Mesenteric fat pad (tissue), 1 donor: Measurements from ENCODE around the gene EGFR. TPM values are rescaled to one million over a fixed set of nuclear protein-coding genes. Genes with fewer than 3 reads are reported as not detected.

Source experiments
- DNase-seq: peaks from one replicate; pipeline ENCODE4 v3.0.0-alpha.2; 2020; ENCODE audit warnings: low spot score
- total RNA-seq: library from RNA; stranded (reverse); fragmentation: NEBNext Ultra II Directional; extraction: Animal tissue kit (Norgen Biotek cat#: 25700); gene quantifications from one replicate; pipeline ENCODE4 v1.2.1, GENCODE V29; 2021
- donor health status: DM: yes; HTN: yes; CAD: no.

EGFR gene
- total RNA-seq, 1 donor from 2014 or later: 80.9 TPM

DNA sequence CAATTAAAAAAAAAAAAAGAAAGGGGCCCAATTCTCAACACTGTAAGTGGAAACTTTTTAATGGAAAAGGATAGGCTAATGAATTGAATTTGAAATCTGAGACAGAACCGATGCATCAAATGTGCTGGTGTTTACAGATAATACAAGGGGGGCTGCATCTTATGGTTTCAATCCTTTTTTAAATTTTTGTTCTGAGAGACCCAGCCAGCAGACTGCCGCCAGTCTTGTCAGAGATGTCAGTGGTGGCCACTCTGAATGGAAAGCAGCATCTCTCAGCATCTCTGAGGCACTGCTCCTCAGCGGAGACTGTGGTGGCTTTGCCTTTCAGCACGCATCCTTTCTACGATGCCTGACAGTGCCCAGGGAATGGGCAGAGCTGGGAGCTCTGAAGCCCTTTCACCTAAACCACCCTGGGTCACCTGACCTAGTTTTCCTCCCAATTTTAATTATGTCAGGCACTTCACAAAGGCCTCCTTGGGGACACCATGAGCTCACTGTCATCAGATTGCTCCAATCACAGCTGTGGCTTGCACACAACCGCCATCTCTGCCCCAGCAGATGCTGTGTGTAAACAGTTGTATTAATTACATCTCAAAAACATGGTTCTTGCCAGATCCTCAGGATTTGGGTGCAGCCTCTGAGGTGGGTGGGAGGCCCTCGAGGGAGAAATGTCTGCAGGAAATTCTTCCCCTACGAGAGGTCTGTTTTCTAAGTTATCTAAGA is 81.2 kb downstream of the EGFR start:
- no peak for DNase-seq

- DNase-seq: no peak
These were observed 81.9 kb downstream of the EGFR start for GRCh38 chr7:55100544-55101327.

- no peak for DNase-seq
These were observed 82.5 kb downstream of the EGFR start for GRCh38 chr7:55101359-55101758.

DNA sequence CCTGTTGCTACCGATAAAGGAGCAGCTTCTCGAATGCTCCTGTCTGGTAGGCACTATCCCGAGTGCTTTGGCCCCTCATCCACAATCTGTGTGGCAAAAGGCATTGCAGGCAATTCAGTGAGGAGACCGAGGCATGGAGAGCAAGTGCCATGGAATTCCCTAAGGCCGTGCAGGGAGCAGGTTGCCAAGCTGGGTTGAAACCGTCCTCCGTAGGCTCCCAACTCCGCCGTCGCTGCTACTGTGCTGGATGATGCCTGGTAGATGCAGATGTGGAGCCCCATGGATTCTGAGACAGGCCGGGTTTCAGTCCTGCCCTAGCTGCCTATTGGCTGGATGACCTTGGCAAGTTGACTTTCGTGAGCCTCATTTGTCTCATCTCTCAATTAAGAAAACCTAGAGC is 85.3 kb downstream of the EGFR start:
- no peak for DNase-seq

GRCh38 chr7:55104712-55105433 is 86.1 kb downstream of the EGFR start:
- no peak for DNase-seq

GRCh38 chr7:55105952-55106351 is 87.1 kb downstream of the EGFR start:
- no peak for DNase-seq

DNA sequence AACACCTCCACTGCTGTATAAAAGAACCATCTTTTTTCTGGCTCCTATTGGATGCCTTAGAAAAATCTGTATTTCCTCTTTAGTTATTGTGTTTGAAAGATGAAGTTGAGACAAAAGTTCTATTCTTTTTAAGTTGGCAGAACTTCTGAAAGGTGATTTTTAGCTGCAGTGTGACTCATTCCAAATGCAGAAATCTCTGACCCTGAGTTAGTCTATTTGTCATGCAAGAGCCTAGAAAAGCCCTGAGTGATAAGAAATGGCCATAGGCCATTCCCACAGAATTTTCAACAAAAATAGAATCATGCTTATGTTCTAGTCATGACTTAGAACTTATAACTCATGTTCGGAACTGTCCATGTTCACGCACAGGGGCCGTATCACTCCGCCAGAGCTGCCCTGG is 89.1 kb downstream of the EGFR start:
- no peak for DNase-seq

DNA sequence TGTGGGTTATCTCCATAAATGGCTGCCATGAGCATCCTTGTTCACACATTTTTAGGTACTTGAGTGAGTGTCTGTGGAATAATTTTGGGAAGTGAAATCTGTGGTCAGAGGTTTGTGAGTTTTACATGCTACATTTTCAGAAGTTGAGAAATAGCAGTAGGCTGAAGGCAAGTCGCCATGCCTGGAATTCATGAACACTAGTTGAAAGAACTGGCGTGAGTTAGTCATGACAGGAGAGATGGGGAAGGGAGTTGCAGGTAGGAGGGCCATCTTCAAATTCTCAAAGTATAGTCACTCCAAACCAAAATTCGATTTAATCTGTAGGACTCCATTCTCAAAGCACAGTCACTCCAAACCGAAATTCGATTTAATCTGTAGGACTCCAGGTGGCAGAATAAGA is 89.6 kb downstream of the EGFR start:
- no peak for DNase-seq

GRCh38 chr7:55108818-55109217 is 90.0 kb downstream of the EGFR start:
- DNase-seq: no peak

GRCh38 chr7:55109404-55110167 is 90.8 kb downstream of the EGFR start:
- no peak for DNase-seq

DNA sequence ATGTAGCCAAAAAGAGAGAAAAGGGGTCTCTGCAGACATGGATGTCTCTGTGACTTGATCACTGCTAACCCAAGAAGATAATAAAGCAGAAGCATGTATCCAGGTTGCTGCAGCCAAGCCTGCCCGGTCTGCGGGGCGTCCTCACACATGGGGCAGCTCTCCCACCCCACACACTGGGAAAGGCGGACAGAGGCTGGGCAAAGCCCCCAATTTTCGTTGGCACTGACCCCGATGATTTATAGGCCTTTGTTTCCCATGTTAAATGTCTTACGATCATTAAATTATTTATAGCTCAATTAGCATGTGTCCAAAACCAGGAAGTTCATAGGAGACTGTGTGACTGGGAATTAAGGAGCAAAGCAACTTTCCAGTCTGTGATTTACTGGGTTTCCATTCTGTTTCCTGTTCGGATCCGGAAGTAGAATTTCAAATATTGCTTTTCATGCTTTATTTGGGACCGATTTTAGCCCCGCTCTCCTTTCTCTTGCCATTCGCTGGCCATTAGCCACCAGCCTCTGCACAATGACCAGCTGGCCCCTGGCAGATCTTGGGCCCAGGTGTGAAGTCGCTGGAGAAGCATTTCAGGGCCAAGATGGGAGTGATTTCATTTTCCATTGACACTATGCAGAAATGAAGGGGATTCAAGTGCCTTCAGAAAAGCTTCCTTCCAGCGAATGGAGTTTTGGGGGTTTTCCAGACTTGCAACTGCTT is 91.6 kb downstream of the EGFR start:
- DNase-seq: no peak

DNA sequence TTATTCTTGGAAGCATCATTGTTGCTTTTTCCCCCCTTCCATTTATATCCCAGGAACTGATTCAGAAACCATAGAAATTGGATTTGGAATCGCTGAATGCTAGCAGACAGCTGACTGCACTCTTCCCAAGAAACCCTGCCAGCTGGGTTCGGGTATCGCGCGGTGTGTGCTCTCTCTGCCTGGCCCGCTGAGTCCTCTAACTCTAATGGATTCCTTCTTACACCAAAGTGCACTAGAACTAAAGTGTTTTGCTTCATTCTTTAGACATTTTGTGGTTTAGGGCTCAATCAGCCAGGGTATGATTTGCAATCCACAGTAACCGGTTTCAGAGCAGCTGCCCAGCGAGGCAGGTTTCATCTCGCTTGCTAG is 92.2 kb downstream of the EGFR start:
- DNase-seq: no peak

- DNase-seq: no peak
These were observed 93.2 kb downstream of the EGFR start for GRCh38 chr7:55112056-55112455.

DNA sequence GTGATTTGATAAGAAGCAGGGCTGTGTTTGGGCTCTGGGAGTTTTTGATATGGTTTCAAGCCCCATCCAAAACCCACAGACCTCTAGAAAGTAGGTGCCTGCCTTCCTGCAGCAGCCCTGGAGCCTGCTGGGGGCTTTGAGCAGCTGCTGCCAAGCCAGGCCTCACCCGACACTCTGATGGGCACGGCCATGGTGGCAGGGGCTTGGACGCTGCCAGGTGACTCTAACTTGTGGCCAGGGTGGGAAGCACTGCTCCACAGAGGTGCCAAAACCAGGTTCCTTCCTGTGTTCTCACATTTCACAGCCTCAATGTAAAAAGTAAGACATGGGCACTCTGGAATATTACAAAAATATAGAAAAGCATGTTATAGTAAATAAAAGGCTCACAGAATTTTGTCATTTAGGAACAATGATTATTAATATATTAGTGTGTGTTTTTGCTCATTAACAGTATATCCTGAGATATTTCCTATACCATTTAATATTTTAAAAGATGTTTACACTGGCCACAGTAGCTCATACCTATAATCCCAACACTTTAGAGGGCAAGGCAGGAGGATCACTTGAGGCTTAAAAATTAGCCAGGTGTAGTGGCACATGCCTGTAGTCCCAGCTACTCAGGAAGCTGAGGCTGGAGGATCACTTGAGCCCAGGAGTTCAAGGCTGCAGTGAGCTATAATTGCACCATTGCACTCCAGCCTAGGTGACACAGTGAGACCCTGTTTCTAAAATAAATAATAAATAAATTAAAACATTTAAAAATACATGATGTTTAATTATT is 95.1 kb downstream of the EGFR start:
- no peak for DNase-seq

- no peak for DNase-seq
These were observed 98.5 kb downstream of the EGFR start for GRCh38 chr7:55117286-55117685.

DNA sequence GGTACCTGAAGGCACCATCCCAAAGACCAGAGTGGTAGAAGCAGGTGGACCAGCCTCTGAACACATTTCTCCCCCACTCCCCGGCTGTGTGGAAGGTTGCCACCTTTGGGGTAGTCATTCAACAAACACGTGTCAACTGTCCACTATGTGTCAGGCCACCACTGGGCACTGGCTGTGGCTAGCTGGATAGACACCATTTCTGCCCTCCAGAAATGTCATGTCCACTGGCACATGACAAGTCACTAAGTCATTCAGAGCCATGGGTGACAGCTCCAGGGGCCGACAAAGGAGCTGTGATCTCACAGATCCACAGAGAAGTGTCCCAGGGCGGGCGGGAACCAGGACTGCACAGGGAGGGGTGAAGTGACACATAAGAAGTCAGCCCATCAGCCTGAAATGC is 99.6 kb downstream of the EGFR start:
- DNase-seq: no peak

DNA sequence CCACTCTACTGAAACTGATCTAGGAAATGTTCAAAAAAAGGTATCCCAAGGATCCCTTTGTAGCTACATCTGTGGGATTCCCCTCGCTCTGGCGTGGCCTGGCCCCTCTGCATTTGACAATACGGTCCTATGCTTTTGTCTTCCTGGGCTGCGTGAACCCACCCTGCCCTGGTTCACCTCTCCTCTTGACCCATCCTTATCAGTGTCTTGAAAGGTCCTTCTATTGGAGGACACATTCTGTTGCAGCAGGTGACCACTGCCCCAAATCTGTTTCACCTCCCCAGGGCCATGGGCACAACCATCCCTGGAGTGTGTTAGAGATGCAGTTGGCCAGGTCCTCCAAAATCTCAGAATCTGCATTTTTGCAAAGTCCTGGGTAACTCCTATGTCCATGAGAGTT is 100.8 kb downstream of the EGFR start:
- no peak for DNase-seq

DNA sequence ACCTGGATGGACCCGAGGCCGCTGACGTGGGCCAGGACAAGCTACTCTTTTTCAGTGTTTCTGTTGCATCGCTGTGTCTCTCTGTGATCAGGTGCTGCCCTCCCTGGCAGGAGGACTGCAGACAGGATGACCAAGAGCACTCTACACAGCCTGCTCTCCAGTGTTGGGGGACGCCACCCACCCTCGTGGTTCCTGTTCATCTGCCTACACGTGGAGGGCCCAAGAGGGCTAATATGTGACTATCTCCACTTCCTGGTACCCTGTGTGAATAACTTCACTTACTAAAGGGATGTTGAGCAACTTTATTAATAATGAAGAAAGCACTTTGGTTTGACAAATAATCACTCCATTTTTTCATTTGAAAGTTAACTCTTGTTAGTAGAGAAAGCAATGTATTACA is 101.3 kb downstream of the EGFR start:
- DNase-seq: no peak

DNA sequence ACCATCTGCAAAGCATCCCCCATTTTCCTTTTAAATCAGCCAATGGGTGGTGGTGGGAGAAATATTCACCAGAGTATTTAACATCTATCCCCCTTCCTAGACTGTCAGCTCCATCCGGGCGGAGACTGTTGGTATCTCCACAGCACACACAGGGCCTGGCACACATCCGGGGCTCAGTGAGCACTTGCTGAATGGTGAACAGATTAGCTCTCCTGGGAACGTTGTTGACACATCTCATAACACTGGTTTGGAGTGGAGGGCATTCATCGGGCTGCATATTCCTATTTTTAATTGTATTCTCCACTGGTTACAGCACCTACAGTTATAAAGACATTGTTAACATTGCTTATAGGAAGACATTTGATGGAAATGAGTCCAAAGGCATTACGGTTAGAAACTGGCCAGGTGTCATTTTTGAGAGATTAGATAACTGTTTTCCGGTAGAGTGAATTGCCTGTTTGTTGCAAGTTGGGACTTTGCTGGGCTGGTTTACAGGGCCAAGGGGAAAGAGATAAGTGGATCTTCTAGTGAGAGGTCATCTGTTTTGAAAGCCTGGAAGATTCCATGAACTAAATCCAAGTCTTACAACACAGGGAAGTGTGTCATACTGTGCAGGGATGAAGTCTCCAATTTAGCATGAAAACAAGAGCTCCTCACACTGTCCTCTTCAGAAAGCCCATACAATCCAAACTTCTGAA is 101.8 kb downstream of the EGFR start:
- no peak for DNase-seq
